Activated CD4-positive, alpha-beta T cell treated with anti-CD3 and anti-CD28 coated beads, Interleukin-2, amount 10 ng/mL, durations not matched to agents 24 days and 14 days (primary cell): ENCODE measurements around the gene CFAP77. TPM values are rescaled to one million over a fixed set of nuclear protein-coding genes. Genes with fewer than 3 reads are reported as not detected.

Experiments
- DNase-seq: peaks from one replicate; pipeline ENCODE4 v3.0.0; 2022
- H3K27ac Mint-ChIP-seq: one replicate; pipeline ENCODE4 v1.8.0; 2022; ENCODE audit warnings: mild to moderate bottlenecking, mixed read lengths
- H3K27me3 Mint-ChIP-seq: one replicate; pipeline ENCODE4 v1.8.0; 2022; ENCODE audit warnings: mixed read lengths
- H3K36me3 Mint-ChIP-seq: one replicate; pipeline ENCODE4 v1.8.0; 2022; ENCODE audit warnings: low read depth, mild to moderate bottlenecking, mixed read lengths
- H3K4me1 Mint-ChIP-seq: one replicate; pipeline ENCODE4 v1.8.0; 2021; ENCODE audit warnings: mixed read lengths
- H3K4me3 Mint-ChIP-seq: one replicate; pipeline ENCODE4 v1.8.0; 2022; ENCODE audit warnings: mild to moderate bottlenecking, moderate library complexity, mixed read lengths
- H3K9me3 Mint-ChIP-seq: one replicate; pipeline ENCODE4 v1.8.0; 2021; ENCODE audit warnings: mixed read lengths
- intact Hi-C: fragments of 100-400 bp; cut with micrococcal nuclease; formaldehyde crosslinking; loops from one replicate; pipeline ENCODE4 v1.15.1; 2023
- total RNA-seq: library from RNA; stranded (reverse); gene quantifications from 2 replicates; pipeline ENCODE4 v1.2.3, GENCODE V29; 2022

Gene CFAP77
- total RNA-seq, 1 donor from 2014 or later, result not detected

DNA sequence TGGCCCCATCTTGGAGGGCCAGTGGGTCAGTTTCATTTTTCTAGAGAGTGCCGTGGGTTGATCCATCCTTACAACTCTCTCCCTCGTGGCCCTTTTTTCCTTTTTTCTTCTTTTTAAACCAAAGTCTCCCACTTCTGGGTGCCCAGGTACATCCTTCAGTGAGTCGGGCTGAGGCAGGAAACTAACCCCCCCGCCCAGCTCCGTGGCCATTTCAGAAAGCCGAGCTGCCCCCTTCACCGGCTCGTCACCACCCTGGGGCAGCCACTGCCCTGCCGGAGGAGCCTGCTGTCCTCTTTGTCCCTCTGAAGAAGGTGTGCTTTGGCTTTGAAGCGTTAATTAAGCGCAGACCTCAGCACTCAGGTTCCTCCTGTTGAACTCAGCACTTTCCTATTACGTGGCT is 5.2 kb downstream of the CFAP77 start:
- DNase-seq, result no peak
- H3K9me3 Mint-ChIP-seq, result no peaks in the 10 kb centered on the region
- H3K27me3 Mint-ChIP-seq, result peaks cover 76% of the 10 kb centered on the region
- H3K4me3 Mint-ChIP-seq, result no peak overlapping the region
- intact Hi-C loops, result no loop called here
- H3K27ac Mint-ChIP-seq, result no peak overlapping the region
- H3K4me1 Mint-ChIP-seq, result peaks cover 15% of the 10 kb centered on the region
- H3K36me3 Mint-ChIP-seq, result no peaks in the 10 kb centered on the region

DNA sequence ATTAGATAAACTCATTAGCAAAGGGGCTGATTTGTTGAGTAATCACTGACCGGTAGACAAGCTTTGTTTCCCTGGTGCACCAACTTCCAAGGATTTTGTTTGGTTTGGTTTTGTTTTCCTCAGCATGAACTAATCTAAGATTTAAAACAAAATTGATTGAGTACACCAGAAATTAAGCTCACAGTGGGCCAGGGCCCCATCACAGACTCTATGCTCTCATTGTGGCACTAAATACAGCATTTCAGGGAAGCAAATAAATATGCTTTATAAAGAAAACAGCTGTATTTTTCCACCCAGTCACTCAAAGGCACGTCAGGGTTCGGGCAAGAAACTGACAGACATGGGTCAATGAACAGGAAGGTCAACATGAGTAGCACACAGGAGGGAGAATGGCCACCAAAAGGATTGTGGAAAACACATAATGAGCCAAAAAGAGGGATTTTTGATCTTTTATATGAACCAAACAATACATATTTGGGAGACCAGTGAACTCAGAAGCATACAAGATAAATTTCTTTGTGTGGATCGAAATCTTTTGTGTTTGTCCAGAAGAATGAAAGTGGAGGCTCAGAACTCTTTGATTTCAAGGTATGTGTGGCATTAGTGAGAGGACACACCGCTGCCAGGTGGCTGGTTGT is 8.8 kb downstream of the CFAP77 start:
- Mint-ChIP-seq H3K27ac (no peak overlapping the region), H3K4me1 (no peaks in the 10 kb centered on the region), H3K27me3 (peaks cover 62% of the 10 kb centered on the region), H3K9me3 (no peaks in the 10 kb centered on the region), H3K36me3 (no peaks in the 10 kb centered on the region), H3K4me3 (no peak overlapping the region)
- no peak for DNase-seq
- intact Hi-C loops, result no loop called here

DNA sequence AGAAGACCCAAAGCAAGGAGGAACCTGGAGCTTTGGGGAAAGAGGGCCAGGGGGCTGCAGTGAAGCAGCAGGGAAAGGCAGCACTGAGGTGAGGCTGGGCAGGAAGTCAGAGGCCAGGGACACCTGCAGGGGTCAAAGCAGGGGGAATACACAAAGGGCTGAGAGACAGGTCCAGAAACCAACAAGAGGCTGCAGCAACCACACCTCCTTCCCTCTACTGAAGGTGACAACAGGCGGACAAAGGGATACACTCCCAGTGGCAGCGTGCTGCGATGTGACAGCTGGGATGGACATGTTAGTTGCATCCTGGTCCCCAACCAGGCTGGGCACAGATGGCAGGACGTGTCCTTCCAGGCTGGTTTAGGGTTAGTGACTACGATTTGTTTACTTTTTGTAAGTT is 12.6 kb downstream of the CFAP77 start:
- DNase-seq, result no peak
- Mint-ChIP-seq H3K9me3 (no peaks in the 10 kb centered on the region), H3K4me3 (no peak overlapping the region), H3K27me3 (peaks cover 70% of the 10 kb centered on the region), H3K4me1 (peaks cover 2% of the 10 kb centered on the region), H3K27ac (no peak overlapping the region), H3K36me3 (no peaks in the 10 kb centered on the region)
- intact Hi-C loops, result no loop called here

DNA sequence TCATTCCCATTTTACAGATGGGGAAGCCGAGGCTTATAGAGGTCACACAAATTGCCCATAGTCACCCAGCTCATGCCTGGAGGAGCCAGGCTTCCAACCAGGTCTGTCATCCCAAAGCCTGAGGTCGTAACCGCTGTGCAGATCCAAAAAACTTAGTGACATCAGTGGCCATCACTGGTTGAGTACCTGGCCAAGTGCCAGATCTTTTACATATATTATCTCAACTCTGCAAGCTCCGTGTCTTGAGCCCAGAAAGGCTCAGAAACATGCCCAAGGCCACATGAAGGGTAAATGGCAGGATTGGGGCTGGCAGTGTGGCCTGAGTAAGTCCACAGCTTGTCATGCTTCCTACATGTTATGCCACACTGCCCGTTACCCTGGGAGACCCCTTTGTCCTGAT is 13.5 kb downstream of the CFAP77 start:
- H3K27me3 Mint-ChIP-seq, result peaks cover 66% of the 10 kb centered on the region
- no peaks in the 10 kb centered on the region for H3K36me3 Mint-ChIP-seq
- no peak overlapping the region for H3K4me3 Mint-ChIP-seq
- peaks cover 2% of the 10 kb centered on the region for H3K4me1 Mint-ChIP-seq
- no peaks in the 10 kb centered on the region for H3K9me3 Mint-ChIP-seq
- no peak overlapping the region for H3K27ac Mint-ChIP-seq
- intact Hi-C loops, result no loop called here
- no peak for DNase-seq

DNA sequence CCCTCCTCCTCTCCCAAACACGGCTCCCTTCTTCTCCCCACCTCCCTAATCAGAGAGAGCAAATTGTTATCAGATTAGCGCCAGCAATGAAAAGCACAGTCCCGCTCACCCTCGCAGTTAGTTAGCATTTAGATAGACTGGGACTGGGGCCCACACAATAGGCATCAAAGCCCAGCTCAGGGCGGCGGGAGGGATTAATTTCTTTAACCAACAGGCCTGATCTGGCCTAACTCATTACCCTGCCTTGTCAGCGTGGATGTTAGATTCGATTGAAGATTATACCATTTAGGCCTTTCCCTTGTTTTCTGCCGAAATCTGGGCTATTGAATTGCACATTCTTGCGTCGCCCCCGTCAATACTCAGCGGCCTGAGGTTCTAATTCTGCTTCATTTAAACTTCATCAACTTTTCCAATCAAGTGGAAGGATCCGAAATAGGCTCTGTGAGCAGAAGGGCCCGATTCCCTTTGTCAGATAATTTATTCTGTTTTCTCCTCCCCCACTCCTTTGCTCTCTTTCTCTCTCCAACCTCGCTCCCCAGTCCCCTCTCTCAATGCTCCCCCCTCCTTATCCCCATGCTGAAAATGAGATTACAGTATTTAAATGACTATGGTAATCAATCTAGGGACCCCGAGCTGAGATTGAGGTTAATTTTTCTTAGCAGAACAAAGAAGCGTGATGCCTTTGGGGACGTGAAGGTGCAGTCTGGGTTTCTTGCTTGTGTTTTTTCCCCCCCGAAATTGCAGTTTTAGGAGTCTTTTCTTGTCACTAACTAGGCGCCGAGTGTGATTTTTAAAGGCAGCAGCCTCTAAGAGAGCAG is 15.1 kb downstream of the CFAP77 start:
- no peak for DNase-seq
- Mint-ChIP-seq H3K4me3 (no peak overlapping the region), H3K9me3 (no peaks in the 10 kb centered on the region), H3K27me3 (peaks cover 57% of the 10 kb centered on the region), H3K36me3 (no peaks in the 10 kb centered on the region), H3K4me1 (peaks cover 2% of the 10 kb centered on the region), H3K27ac (no peak overlapping the region)
- intact Hi-C loops, result no loop called here

DNA sequence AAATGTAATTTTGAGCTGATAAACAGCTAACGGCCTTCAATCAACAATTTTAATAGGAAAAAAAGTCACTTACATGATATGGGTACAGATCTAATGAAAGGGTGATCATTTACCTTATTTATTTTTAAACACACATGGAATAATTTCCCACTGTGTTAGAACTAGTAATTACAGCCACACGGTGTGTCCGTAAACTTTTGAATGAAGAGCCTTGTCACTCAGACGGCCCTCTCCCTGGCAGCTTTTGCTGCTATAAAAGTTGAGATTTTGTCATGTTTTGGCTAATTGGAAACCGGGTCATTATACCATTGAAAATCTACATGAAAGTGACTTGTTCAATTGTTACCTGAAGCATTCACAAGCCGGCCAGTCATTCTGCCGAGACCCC is 15.7 kb downstream of the CFAP77 start:
- Mint-ChIP-seq H3K36me3 (no peaks in the 10 kb centered on the region), H3K27ac (no peak overlapping the region), H3K4me3 (no peak overlapping the region), H3K9me3 (no peaks in the 10 kb centered on the region), H3K4me1 (peaks cover 2% of the 10 kb centered on the region), H3K27me3 (peaks cover 61% of the 10 kb centered on the region)
- DNase-seq, result no peak
- intact Hi-C loops, result no loop called here

DNA sequence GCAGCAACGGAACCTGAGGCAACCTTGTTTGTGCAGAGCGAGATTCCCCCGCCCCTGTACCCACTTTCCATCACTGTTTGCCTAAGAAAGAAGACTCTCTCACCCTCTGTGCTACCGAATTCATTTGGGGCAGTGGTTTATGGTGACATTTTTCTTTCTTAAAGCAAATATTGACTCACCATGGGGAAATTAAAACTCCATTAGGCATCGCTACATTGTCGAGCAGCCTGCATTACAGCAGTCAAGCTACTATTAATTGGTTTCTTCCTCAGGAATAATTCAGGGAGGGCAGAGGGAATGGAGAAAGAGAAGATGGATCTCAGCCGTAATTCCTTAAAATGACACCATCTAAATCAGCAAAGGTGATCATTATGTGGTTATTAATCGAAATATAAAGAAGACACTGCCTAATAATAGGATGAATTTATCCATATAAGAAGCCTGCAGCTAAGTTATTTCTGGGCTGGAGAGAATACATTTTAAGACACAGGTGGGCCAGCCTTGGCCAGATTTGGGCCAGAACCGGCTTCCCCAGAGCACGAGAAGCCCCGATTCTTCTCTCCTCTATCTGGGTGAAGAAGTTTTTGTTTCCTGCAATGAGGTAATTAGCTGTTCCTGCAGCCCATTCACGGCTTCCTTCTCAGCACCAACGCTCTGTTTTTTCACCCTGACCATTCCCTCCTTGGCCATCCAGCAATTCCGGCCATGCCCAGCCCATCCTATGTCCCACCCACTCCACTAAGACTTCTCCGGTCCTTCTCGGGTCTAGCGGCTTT is 16.8 kb downstream of the CFAP77 start:
- intact Hi-C loops, result no loop called here
- no peaks in the 10 kb centered on the region for H3K9me3 Mint-ChIP-seq
- H3K27me3 Mint-ChIP-seq, result peaks cover 69% of the 10 kb centered on the region
- H3K36me3 Mint-ChIP-seq, result no peaks in the 10 kb centered on the region
- no peak overlapping the region for H3K4me3 Mint-ChIP-seq
- peaks cover 2% of the 10 kb centered on the region for H3K4me1 Mint-ChIP-seq
- no peak overlapping the region for H3K27ac Mint-ChIP-seq
- DNase-seq, result no peak

DNA sequence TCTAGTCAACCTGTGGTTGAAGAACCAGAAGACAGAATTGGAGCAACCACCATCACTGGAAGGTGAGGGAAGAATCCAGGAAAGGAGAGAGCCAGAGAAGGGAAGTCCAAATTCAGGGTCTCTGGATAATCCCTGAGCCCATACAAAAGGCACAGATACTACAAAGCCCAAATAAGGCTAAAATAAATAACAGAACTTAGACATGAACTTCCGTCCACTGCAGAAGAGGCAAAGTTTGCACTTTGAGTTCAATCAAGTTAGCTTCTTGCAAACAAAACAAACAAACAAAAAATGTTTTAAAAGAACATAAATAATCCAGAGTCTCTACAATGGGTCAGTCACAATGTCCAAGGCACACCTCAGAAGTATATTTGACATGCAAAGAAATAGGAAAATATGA is 21.0 kb downstream of the CFAP77 start:
- Mint-ChIP-seq H3K4me1 (peaks cover 1% of the 10 kb centered on the region), H3K36me3 (no peaks in the 10 kb centered on the region), H3K27ac (no peak overlapping the region), H3K4me3 (no peak overlapping the region), H3K9me3 (no peaks in the 10 kb centered on the region), H3K27me3 (peaks cover 46% of the 10 kb centered on the region)
- intact Hi-C loops, result no loop called here
- no peak for DNase-seq

DNA sequence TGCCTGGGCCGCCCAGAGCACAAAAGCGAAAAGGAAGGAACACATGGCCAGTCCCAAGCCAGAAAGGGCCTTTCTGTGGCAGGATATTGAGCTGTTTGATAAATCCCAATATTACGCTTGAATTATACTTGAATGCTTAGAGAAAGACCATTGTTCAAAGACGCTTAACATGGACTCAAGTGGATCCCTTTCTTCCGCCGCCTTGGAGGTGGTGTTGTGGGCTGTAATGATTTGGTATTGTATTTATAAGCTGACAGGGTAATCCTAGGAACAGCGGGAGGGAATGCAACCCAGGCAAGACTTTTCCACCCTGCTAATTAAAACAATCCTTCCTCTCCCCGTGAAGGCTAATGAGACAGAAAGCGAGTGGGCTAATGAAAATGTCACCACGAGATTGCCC is 24.9 kb downstream of the CFAP77 start:
- Mint-ChIP-seq H3K27ac (no peak overlapping the region), H3K4me1 (no peaks in the 10 kb centered on the region), H3K9me3 (no peaks in the 10 kb centered on the region), H3K4me3 (no peak overlapping the region), H3K36me3 (no peaks in the 10 kb centered on the region), H3K27me3 (peaks cover 29% of the 10 kb centered on the region)
- intact Hi-C loops, result no loop called here
- no peak for DNase-seq

DNA sequence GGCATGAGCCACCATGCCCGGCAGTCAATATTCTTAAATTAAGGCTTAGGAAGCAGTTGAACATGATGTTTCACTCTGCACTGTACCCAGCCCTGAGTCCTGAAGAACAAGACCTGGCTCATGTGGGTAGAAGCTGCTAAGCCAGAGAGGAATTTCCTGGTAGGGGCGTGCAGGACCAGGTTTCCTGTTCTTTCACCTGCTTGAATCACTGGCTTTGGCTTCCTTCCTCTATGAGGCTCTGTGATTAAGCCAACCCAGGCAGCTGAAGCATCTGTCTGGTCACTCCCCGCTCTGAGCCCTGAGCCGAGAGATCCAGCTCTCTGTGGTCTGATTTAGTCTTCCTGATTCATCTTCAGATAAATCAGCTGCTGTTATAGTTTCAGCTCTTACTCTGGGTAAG is 29.1 kb downstream of the CFAP77 start:
- Mint-ChIP-seq H3K4me1 (no peaks in the 10 kb centered on the region), H3K27ac (no peak overlapping the region), H3K27me3 (peaks cover 26% of the 10 kb centered on the region), H3K4me3 (no peak overlapping the region), H3K36me3 (no peaks in the 10 kb centered on the region), H3K9me3 (no peaks in the 10 kb centered on the region)
- no peak for DNase-seq
- intact Hi-C loops, result no loop called here

DNA sequence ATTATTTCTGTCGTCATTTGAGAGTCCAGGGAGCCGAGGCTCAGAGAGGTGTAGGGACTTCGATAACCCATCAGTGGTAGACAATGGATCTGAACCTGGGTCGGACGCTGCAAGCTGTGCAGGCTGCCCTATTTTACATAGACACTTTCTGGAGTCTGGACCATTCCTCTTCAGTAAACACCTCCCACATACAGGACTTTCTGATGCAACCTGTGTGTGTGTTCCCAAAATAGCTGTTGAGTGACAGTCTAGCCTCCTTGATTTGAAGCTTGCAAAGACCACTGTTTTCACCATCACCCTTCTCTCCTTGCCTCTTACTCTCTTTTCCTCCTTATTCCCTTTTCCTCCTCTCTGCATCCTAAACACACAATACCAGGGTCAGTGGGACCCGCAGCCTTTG is 30.7 kb downstream of the CFAP77 start:
- no peaks in the 10 kb centered on the region for H3K36me3 Mint-ChIP-seq

DNA sequence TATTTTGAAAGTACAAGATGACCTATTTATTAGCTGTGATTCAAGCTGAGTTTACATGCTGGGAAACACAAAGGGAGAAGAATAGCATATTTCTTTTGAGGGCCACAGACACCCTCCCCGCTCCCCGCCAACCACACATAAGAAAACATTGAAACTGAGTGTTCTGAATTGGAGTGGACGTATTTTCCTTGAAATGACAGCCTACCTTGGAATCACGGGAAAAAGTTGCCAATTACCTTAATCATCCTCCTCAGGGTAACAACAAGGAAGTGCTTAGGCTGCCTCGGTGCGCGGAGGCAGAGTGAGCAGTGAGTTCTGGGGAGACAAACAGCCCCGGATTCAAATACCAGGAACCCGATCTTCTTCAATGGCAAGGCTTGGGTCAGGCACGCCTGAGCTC is 31.4 kb downstream of the CFAP77 start:
- no peak overlapping the region for H3K27ac Mint-ChIP-seq
- no peaks in the 10 kb centered on the region for H3K9me3 Mint-ChIP-seq
- peaks cover 18% of the 10 kb centered on the region for H3K27me3 Mint-ChIP-seq
- no peaks in the 10 kb centered on the region for H3K36me3 Mint-ChIP-seq
- H3K4me1 Mint-ChIP-seq, result no peaks in the 10 kb centered on the region
- intact Hi-C loops, result no loop called here
- no peak for DNase-seq
- no peak overlapping the region for H3K4me3 Mint-ChIP-seq

More for the DNA sequence above, 30.7 kb downstream of the CFAP77 start:
- no peaks in the 10 kb centered on the region for H3K4me1 Mint-ChIP-seq
- no peak for DNase-seq
- H3K9me3 Mint-ChIP-seq, result no peaks in the 10 kb centered on the region
- no peak overlapping the region for H3K27ac Mint-ChIP-seq
- intact Hi-C loops, result no loop called here
- no peak overlapping the region for H3K4me3 Mint-ChIP-seq
- peaks cover 20% of the 10 kb centered on the region for H3K27me3 Mint-ChIP-seq

DNA sequence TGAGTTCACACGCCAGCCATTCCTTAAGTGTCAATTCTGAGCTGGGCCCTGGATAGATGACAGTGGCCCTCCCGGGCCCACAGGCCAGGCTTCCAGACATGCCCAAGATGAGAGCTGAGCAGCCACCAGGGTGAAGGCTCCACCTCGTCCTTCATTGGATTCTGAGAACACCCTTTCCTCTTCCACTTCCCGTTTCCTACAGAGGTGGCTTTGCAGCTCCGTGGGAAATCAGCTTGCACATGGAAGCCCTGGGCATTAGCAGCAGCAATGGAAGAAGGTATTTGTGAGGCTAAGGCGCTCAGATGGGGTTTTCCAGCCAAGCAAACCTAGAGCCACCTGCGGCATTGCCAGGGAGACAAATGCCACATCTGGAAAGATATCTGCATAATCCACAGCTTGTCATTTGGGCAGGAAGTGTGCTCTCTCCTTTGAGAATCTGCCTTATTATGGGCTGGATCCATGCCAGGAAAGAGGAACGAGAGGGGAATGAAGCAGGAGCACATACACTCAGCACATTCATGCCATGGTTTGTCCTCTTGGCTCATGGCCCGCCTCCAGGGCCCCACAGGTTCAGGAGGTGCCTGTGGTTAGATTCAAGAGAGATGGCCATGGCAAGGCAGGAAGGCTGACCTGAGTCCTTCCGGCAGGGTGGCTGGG is 34.1 kb downstream of the CFAP77 start:
- no peak overlapping the region for H3K27ac Mint-ChIP-seq
- DNase-seq, result no peak
- no peak overlapping the region for H3K4me3 Mint-ChIP-seq
- H3K36me3 Mint-ChIP-seq, result no peaks in the 10 kb centered on the region
- intact Hi-C loops, result no loop called here
- peaks cover 21% of the 10 kb centered on the region for H3K27me3 Mint-ChIP-seq
- no peaks in the 10 kb centered on the region for H3K4me1 Mint-ChIP-seq
- no peaks in the 10 kb centered on the region for H3K9me3 Mint-ChIP-seq

DNA sequence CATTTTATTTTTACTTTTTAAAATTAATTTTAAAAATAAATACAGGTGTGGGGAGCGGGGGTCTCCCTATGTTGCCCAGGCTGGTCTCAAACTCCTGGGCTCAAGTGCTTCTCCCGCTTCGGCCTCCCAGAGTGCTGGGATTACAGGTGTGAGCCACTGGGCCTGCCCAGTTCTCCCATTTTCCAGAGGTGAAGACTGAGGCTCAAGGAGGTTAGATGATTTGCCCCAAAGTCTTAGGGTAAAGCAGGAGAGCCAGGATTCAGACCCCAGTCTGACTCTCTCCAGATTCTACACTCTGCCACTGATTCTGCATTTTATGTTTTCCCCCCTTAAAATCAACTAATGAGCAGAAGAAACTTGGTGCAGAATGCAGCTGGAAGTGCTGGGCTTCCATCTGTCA is 36.9 kb downstream of the CFAP77 start:
- peaks cover 12% of the 10 kb centered on the region for H3K27me3 Mint-ChIP-seq
- no peak overlapping the region for H3K27ac Mint-ChIP-seq

More for the DNA sequence above, 36.9 kb downstream of the CFAP77 start:
- H3K36me3 Mint-ChIP-seq, result no peaks in the 10 kb centered on the region
- no peak for DNase-seq
- no peaks in the 10 kb centered on the region for H3K9me3 Mint-ChIP-seq
- peaks cover 2% of the 10 kb centered on the region for H3K4me1 Mint-ChIP-seq
- no peak overlapping the region for H3K4me3 Mint-ChIP-seq
- intact Hi-C loops, result no loop called here
